Vagina (tissue), 2 donors: ENCODE data around the gene MPHOSPH9. TPM values are rescaled to one million over a fixed set of nuclear protein-coding genes. Genes with fewer than 3 reads are reported as not detected.
A peak's percentile ranks its signal among the peaks of the same experiment; 100 is the strongest.

ENCODE experiments used
- DNase-seq, 2 donors: peaks; one replicate each; pipeline ENCODE4 v3.0.0-alpha.2; 2017; ENCODE audit errors: extremely low spot score in 2 of 2
- H3K27ac ChIP-seq: fragments of 200-600 bp; sonication (generic); one replicate; pipeline ENCODE4 v1.5.1; 2019
- H3K27me3 ChIP-seq: fragments of 200-600 bp; sonication (generic); one replicate; pipeline ENCODE4 v1.5.1; 2019
- H3K36me3 ChIP-seq, 2 donors: fragments of 200-600 bp; sonication (generic); one replicate each; pipeline ENCODE4 v1.5.1; 2017 to 2019
- H3K4me1 ChIP-seq: fragments of 200-600 bp; sonication (generic); one replicate; pipeline ENCODE4 v1.5.1; 2019
- H3K4me3 ChIP-seq, 2 donors: fragments of 200-600 bp; sonication (generic); 1 replicate in 1 of 2; 2 replicates in 1 of 2; pipeline ENCODE4 v1.5.1; 2016 to 2019
- H3K9me3 ChIP-seq: fragments of 200-600 bp; sonication (generic); one replicate; pipeline ENCODE4 v1.5.1; 2019
- POLR2A ChIP-seq, 2 donors: fragments of 450-650 bp; IDR thresholded peaks; one replicate each; pipeline ENCODE4 v1.6.1; 2017; ENCODE audit warnings: antibody characterized with exemption in 2 of 2, mild to moderate bottlenecking in 2 of 2, moderate library complexity in 2 of 2
- POLR2AphosphoS5 ChIP-seq, 2 donors: sonication (generic); formaldehyde crosslinking; IDR thresholded peaks; one replicate each; pipeline ENCODE4 v1.9.0; 2017; ENCODE audit warnings: antibody characterized with exemption in 2 of 2, mild to moderate bottlenecking in 2 of 2, low read depth in 1 of 2; ENCODE audit not compliant: insufficient read depth in 1 of 2
- intact Hi-C: fragments of 100-400 bp; cut with DNase I; formaldehyde crosslinking; loops from one replicate; pipeline ENCODE4 v1.15.1; 2023
- total RNA-seq: library from RNA; depleted of rRNA; stranded (reverse); fragments of >200 nt; gene quantifications from one replicate; pipeline ENCODE4 v1.2.3, GENCODE V29; 2016
- TF ChIP-seq, protein P1 (sequence below), 3 experiments: fragments of 450-650 bp in 2 of 3; fragments of 200-600 bp in 1 of 3; sonication (generic) in 1 of 3; IDR thresholded peaks; one replicate each; pipeline ENCODE4 v1.5.1; 2017 to 2019; ENCODE audit warnings: antibody characterized with exemption in 3 of 3, mild to moderate bottlenecking in 2 of 3, moderate library complexity in 2 of 3

MPHOSPH9 gene
- total RNA-seq, 1 donor from 2014 or later: 17.9 TPM

DNA sequence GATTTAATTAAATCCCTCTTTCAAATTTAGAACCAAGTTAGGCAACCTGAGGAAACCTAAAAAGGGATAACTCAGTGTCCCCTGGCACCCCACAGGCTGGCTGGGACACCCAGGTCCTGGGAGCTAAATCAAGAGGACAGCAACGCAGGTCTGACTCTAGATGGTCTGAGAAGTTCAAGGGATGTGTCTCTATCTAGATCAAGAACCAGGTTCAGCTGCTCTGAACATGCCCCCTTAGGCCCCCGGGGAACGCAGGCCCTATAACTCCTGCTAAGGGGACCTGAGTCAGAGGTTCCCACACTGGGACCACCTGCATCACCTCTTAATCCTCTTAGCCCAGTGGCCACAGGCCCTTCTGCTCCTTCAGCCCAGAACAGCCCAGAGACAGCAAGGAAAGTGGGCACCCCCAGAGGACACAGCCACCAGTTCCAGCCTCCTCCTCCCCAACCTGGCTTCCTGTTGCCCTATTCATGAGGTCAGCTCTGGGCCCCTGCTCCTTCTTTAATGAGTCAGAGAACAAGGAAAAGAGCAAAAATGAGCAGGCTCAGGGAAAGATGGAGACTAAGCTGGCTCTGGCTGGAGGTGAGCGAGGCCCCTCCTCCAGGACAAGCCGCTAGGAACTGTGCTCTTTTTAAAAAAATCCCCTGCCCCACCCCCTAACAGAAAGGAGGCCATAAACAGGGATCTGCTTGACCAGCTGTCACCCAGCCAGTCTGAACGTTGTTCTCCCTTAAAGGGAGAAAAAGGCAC lies 92.8 kb downstream of the MPHOSPH9 start:
- Histone ChIP-seq H3K36me3 (no peaks in the 10 kb centered on the region), H3K4me3 (no peak overlapping the region), H3K27ac (peak overlapping the region; percentile 78), H3K9me3 (no peaks in the 10 kb centered on the region), H3K27me3 (no peaks in the 10 kb centered on the region), H3K4me1 (peaks cover 45% of the 10 kb centered on the region)
- TF ChIP-seq, protein P1, sequence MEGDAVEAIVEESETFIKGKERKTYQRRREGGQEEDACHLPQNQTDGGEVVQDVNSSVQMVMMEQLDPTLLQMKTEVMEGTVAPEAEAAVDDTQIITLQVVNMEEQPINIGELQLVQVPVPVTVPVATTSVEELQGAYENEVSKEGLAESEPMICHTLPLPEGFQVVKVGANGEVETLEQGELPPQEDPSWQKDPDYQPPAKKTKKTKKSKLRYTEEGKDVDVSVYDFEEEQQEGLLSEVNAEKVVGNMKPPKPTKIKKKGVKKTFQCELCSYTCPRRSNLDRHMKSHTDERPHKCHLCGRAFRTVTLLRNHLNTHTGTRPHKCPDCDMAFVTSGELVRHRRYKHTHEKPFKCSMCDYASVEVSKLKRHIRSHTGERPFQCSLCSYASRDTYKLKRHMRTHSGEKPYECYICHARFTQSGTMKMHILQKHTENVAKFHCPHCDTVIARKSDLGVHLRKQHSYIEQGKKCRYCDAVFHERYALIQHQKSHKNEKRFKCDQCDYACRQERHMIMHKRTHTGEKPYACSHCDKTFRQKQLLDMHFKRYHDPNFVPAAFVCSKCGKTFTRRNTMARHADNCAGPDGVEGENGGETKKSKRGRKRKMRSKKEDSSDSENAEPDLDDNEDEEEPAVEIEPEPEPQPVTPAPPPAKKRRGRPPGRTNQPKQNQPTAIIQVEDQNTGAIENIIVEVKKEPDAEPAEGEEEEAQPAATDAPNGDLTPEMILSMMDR (IDR thresholded peaks at IDR 0.05): no peak
- TF ChIP-seq POLR2A (IDR thresholded peaks at IDR 0.05) (no peak), POLR2AphosphoS5 (IDR thresholded peaks at IDR 0.05; ENCODE audit: insufficient read depth in 1 of 2, low read depth in 1 of 2) (no peak)
- peak in 1 of 2 donors; percentile 83 for DNase-seq
- intact Hi-C loops: no loop called here

DNA sequence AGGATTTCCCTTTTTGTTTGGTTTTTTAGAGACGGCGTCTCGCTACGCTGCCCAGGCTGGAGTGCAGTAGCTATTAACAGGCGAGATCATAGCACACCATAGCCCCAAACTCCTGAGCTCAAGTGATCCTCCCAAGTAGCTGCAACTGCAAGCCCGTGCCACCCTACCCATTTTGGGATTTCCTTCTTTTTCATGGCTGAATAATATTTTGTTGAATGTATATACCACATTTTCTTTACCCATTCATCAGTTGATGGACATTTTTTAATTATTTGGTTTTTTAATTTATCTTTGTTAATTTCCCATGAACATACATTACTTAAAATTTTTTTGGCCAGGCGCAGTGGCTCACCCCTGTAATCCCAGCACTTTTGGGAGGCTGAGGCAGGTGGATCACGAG lies 97.3 kb downstream of the MPHOSPH9 start:
- Histone ChIP-seq H3K9me3 (no peaks in the 10 kb centered on the region), H3K4me1 (peaks cover 36% of the 10 kb centered on the region), H3K4me3 (no peak overlapping the region), H3K27ac (no peak overlapping the region), H3K36me3 (no peaks in the 10 kb centered on the region), H3K27me3 (no peaks in the 10 kb centered on the region)
- no peak for DNase-seq
- TF ChIP-seq, protein P1 (IDR thresholded peaks at IDR 0.05): no peak
- TF ChIP-seq POLR2AphosphoS5 (IDR thresholded peaks at IDR 0.05; ENCODE audit: insufficient read depth in 1 of 2, low read depth in 1 of 2) (no peak), POLR2A (IDR thresholded peaks at IDR 0.05) (no peak)
- intact Hi-C loops: no loop called here

DNA sequence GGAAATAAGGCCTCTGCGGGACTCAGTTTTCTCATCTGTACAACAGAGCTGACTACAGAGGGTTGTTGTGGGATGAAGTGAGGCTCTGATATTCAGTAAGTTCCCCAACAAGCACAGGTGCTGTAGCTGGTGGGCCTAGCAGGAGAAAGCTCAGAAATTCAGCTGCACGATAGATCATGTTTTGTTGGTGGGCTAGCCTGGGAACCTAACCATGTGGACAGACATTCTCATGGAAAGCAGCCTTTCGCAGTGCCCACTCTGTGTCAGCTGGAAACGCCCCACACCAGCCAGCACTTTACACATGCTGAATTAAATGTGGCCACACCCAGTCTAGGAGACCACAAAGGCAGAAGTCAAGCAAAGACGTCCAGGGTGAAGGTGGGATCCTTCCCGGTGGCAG lies 98.1 kb downstream of the MPHOSPH9 start:
- Histone ChIP-seq H3K27ac (no peak overlapping the region), H3K4me1 (peaks cover 27% of the 10 kb centered on the region), H3K36me3 (no peaks in the 10 kb centered on the region), H3K9me3 (no peaks in the 10 kb centered on the region), H3K27me3 (no peaks in the 10 kb centered on the region), H3K4me3 (no peak overlapping the region)
- no peak for DNase-seq
- intact Hi-C loops: no loop called here
- TF ChIP-seq, protein P1 (IDR thresholded peaks at IDR 0.05): no peak
- TF ChIP-seq POLR2AphosphoS5 (IDR thresholded peaks at IDR 0.05; ENCODE audit: insufficient read depth in 1 of 2, low read depth in 1 of 2): no peak
- TF ChIP-seq POLR2A (IDR thresholded peaks at IDR 0.05): no peak

DNA sequence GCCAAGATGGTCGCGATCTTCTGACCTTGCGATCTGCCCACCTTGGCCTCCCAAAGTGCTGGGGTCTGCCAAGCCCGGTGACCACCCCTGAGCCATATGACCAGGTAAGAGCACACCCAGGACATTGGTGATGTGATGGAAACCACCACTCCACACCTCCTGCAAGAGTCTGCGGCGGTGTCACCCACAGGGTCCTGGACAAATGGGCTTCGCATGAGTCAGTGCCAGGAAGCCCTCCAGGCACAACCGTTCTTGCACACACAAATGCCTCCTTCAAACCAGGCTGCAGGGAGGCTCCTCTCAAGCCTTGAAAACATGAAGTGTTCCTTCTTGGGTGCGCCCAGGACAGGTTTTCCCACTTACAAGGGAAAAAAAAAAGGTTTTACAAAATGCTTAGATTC lies 98.7 kb downstream of the MPHOSPH9 start:
- DNase-seq: no peak
- no peaks in the 10 kb centered on the region for H3K36me3 ChIP-seq
- H3K4me3 ChIP-seq: no peak overlapping the region
- H3K9me3 ChIP-seq: no peaks in the 10 kb centered on the region
- TF ChIP-seq, protein P1 (IDR thresholded peaks at IDR 0.05): no peak
- TF ChIP-seq POLR2A (IDR thresholded peaks at IDR 0.05) (no peak), POLR2AphosphoS5 (IDR thresholded peaks at IDR 0.05; ENCODE audit: insufficient read depth in 1 of 2, low read depth in 1 of 2) (no peak)
- intact Hi-C loops: no loop called here
- H3K27me3 ChIP-seq: no peaks in the 10 kb centered on the region
- H3K4me1 ChIP-seq: peaks cover 22% of the 10 kb centered on the region
- no peak overlapping the region for H3K27ac ChIP-seq

DNA sequence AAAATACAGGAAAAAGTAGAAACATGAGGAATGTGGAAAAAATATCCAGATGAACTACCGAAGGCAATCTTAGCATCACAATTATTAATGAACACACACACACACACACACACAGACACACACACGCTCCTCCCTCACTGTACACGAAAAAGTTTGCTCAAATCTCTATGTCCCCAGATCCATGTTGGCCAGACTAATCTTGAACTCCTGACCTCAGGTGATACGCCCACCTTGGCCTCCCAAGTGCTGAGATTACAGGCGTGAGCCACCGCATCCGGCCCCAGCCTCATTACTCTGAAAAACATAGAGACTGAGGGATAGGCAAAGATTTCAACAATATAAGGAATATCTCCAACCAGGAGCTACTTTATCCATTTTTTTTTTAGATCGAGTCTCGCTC lies 99.2 kb downstream of the MPHOSPH9 start:
- Histone ChIP-seq H3K36me3 (no peaks in the 10 kb centered on the region), H3K9me3 (no peaks in the 10 kb centered on the region), H3K27ac (no peak overlapping the region), H3K27me3 (no peaks in the 10 kb centered on the region), H3K4me3 (no peak overlapping the region), H3K4me1 (peaks cover 22% of the 10 kb centered on the region)
- intact Hi-C loops: no loop called here
- TF ChIP-seq, protein P1 (IDR thresholded peaks at IDR 0.05): no peak
- no peak for TF ChIP-seq POLR2AphosphoS5 (IDR thresholded peaks at IDR 0.05; ENCODE audit: insufficient read depth in 1 of 2, low read depth in 1 of 2)
- TF ChIP-seq POLR2A (IDR thresholded peaks at IDR 0.05): no peak
- no peak for DNase-seq
